K562 (cell line): ENCODE measurements around the gene EPC2. TPM values are rescaled to one million over a fixed set of nuclear protein-coding genes. Genes with fewer than 3 reads are reported as not detected.
A peak's percentile ranks its signal among the peaks of the same experiment; 100 is the strongest.

Experiments used
- C11orf30 ChIP-seq: fragments of 450-650 bp; IDR thresholded peaks from 2 replicates; pipeline ENCODE4 v1.6.1; 2016; ENCODE audit warnings: low read depth, mild to moderate bottlenecking
- CLOCK ChIP-seq: fragments of 250-450 bp; sonication (Bioruptor Pico); IDR thresholded peaks from 2 replicates; pipeline ENCODE4 v1.4.0; 2020; ENCODE audit warnings: mild to moderate bottlenecking, moderate library complexity, borderline replicate concordance
- CTCF ChIP-seq, 3 experiments: IDR thresholded peaks in 2 of 3; conservative IDR thresholded peaks in 1 of 3; 2 replicates each; pipeline ENCODE4 v1.5.1; 2011 to 2012; ENCODE audit warnings: low read length in 3 of 3, mild to moderate bottlenecking in 3 of 3, control low read depth in 2 of 3, improper control_type of control experiment in 1 of 3, inconsistent platforms in 1 of 3, low read depth in 1 of 3, mixed read lengths in 1 of 3, moderate library complexity in 1 of 3; ENCODE audit not compliant: insufficient read depth in 2 of 3
- ELF2 ChIP-seq: fragments of 250-450 bp; sonication (Bioruptor Pico); IDR thresholded peaks from 2 replicates; pipeline ENCODE4 v1.5.0; 2021; ENCODE audit warnings: mild to moderate bottlenecking
- FOSL1 ChIP-seq: fragments of 200-800 bp; sonication (Bioruptor generic); conservative IDR thresholded peaks from 2 replicates; pipeline ENCODE4 v1.6.1; 2016; ENCODE audit warnings: missing genetic modification characterization, missing compliant biosample characterization
- FOXK2 ChIP-seq, 2 experiments: fragments of 450-650 bp; IDR thresholded peaks in 1 of 2; conservative IDR thresholded peaks in 1 of 2; 2 replicates each; pipeline ENCODE4 v1.6.1; 2016; ENCODE audit warnings: low read depth in 2 of 2, mild to moderate bottlenecking in 1 of 2
- MXD1 ChIP-seq: fragments of 250-450 bp; sonication (Bioruptor Pico); IDR thresholded peaks from 2 replicates; pipeline ENCODE4 v1.8.0; 2021; ENCODE audit warnings: borderline replicate concordance, mild to moderate bottlenecking, moderate library complexity; ENCODE audit not compliant: poor library complexity, severe bottlenecking
- POLR2AphosphoS5 ChIP-seq: IDR thresholded peaks from 2 replicates; pipeline ENCODE4 v1.6.1; 2011; ENCODE audit warnings: mild to moderate bottlenecking, low read depth, low read length, moderate library complexity; ENCODE audit not compliant: control insufficient read depth, insufficient read depth
- SMARCE1 ChIP-seq: fragments of 450-650 bp; IDR thresholded peaks from 2 replicates; pipeline ENCODE4 v1.7.1; 2016; ENCODE audit warnings: mild to moderate bottlenecking
- UBTF ChIP-seq, 2 experiments: IDR thresholded peaks; 2 replicates each; pipeline ENCODE4 v1.6.1; 2012; ENCODE audit warnings: improper control_type of control experiment in 2 of 2, low read depth in 2 of 2, low read length in 2 of 2, borderline replicate concordance in 1 of 2
- ZBTB17 ChIP-seq: fragments of 450-650 bp; formaldehyde crosslinking; IDR thresholded peaks from 2 replicates; pipeline ENCODE4 v1.4.0; 2020; ENCODE audit warnings: mild to moderate bottlenecking
- ZBTB2 ChIP-seq: fragments of 450-650 bp; IDR thresholded peaks from 2 replicates; pipeline ENCODE4 v1.6.1; 2016; ENCODE audit warnings: antibody characterized with exemption
- ZBTB33 ChIP-seq: sonication (generic); formaldehyde crosslinking; IDR thresholded peaks from 2 replicates; pipeline ENCODE4 v1.8.1; 2023; ENCODE audit warnings: mild to moderate bottlenecking, missing genetic modification reagents
- ZNF41 ChIP-seq: fragments of 250-450 bp; sonication (Bioruptor Pico); conservative IDR thresholded peaks from 2 replicates; pipeline ENCODE4 v1.4.0; 2020; ENCODE audit warnings: mild to moderate bottlenecking
- ZNF76 ChIP-seq: fragments of 250-450 bp; sonication (Bioruptor Pico); IDR thresholded peaks from 2 replicates; pipeline ENCODE4 v1.4.0; 2020; ENCODE audit warnings: mild to moderate bottlenecking, moderate library complexity, borderline replicate concordance
- polyA plus RNA-seq, 8 experiments: library from polyadenylated mRNA; depleted of rRNA in 4 of 8; stranded (reverse) in 5 of 8; unstranded in 3 of 8; fragments of >200 nt; fragmentation: Nextera tagmentation in 2 of 8; fragmentation: Illumina TruSeq in 1 of 8; extraction: Ambion mirVana in 2 of 8; extraction: Trizol in 1 of 8; gene quantifications; 2 replicates each; pipeline versions ENCODE4 v1.2.1 to v1.2.3, GENCODE V29; 2011 to 2014; ENCODE audit warnings: inconsistent platforms in 1 of 8, missing spikeins in 1 of 8
- total RNA-seq, 7 experiments: library from RNA; depleted of rRNA in 6 of 7; stranded (reverse); fragments of >200 nt in 6 of 7; fragmentation: Illumina TruSeq in 2 of 7; extraction: Trizol in 2 of 7; gene quantifications; 2 replicates each; pipeline versions ENCODE4 v1.2.1 to v1.2.3, GENCODE V29; 2011 to 2021; ENCODE audit warnings: low replicate concordance in 1 of 7

Gene EPC2
- total and polyA plus RNA-seq, 9 of the 15 experiments (the other 6 are each of a cell fraction or from before 2014, with no cell fraction given): 7.0 to 35.8 (median 29.1) TPM

GRCh38 chr2:148644883-148645538, 460 bp downstream of the EPC2 start (continued):
- TF ChIP-seq CLOCK (CRISPR knock-in tag) (no peak), POLR2AphosphoS5 (peak; percentile 52; the same call in 1 of the 2 replicates), CTCF (IDR thresholded peaks at IDR 0.05 in 2 of 3, conservative IDR thresholded peaks at IDR 0.05 in 1 of 3; ENCODE audit: insufficient read depth in 2 of 3, low read depth in 1 of 3, low read length in 3 of 3) (peak; percentile 36 to 57 (median 55); a peak in 4 of 6 replicates), UBTF (IDR thresholded peaks at IDR 0.05; ENCODE audit: borderline replicate concordance in 1 of 2, low read depth in 2 of 2, low read length in 2 of 2) (peak in 1 of 2 experiments; percentile 57; a peak in 1 of 4 replicates), ZNF41 (CRISPR knock-in tag) (no peak), ZNF76 (CRISPR knock-in tag) (no peak), SMARCE1 (no peak), C11orf30 (no peak), ZBTB2 (peak; percentile 78), FOXK2 (conservative IDR thresholded peaks at IDR 0.05 in 1 of 2, IDR thresholded peaks at IDR 0.05 in 1 of 2; ENCODE audit: low read depth in 2 of 2) (peak; percentile 98 to 99), ELF2 (CRISPR knock-in tag) (no peak), MXD1 (CRISPR knock-in tag) (no peak), ZBTB33 (CRISPR knock-in tag) (0 out of 2 replicates have a peak, but pooled peaks have one; percentile 59), FOSL1 (tag) (peak; percentile 43; the same call in 1 of the 2 replicates), ZBTB17 (CRISPR knock-in tag) (peak; percentile 50; the same call in 1 of the 2 replicates)
